HepG2 (cell line): ENCODE measurements around the gene TMEM214. TPM values are rescaled to one million over a fixed set of nuclear protein-coding genes. Genes with fewer than 3 reads are reported as not detected.
A peak's percentile ranks its signal among the peaks of the same experiment; 100 is the strongest.

Source experiments
- ATAC-seq: fragments of 200-7000 bp; cut with Tn5 transposase; 3 replicates; pipeline ENCODE4 v1.9.1; 2020; ENCODE audit warnings: mild to moderate bottlenecking, moderate library complexity
- BruUV-seq: library from RNA; stranded (reverse); fragments of 400-500 nt; replicated peaks from 2 replicates; lab custom pipeline; 2021; lab: Mats Ljungman, UMichigan
- CTCF ChIA-PET: fragments of 300-600 bp; formaldehyde crosslinking; extraction: SDS; loops from one replicate; lab custom pipeline; 2021; ENCODE audit warnings: low total read pairs, inconsistent platforms, low intra/inter-chr PET ratio; lab: Yijun Ruan, JAX
- POLR2A ChIA-PET: fragments of 350-600 bp; sonication (Branson Sonifier 250); formaldehyde crosslinking; loops from one replicate; lab custom pipeline; 2020; ENCODE audit warnings: antibody characterized with exemption, inconsistent platforms; lab: Yijun Ruan, JAX
- DNase-seq: peaks from one replicate; pipeline ENCODE4 v3.0.0-alpha.2; 2015; ENCODE audit warnings: low spot score
- FAIRE-seq: peaks from 3 replicates; lab custom pipeline; 2011; peaks lifted over from hg19 to GRCh38; lab: Jason Lieb, UNC
- H2AFZ ChIP-seq: one replicate; pipeline ENCODE4 v1.6.1; 2011; ENCODE audit warnings: low read length, inconsistent platforms
- H3K27ac ChIP-seq: fragments of 300-600 bp; 3 replicates; pipeline ENCODE4 v1.8.0; 2011; ENCODE audit warnings: mixed run types, mild to moderate bottlenecking, mixed read lengths, low read length, inconsistent platforms; ENCODE audit not compliant: insufficient read depth; ENCODE audit errors: extremely low read length
- H3K27me3 ChIP-seq, 2 experiments: fragments of 200-600 bp in 1 of 2; 2 replicates in 1 of 2; 3 replicates in 1 of 2; pipeline versions ENCODE4 v1.6.0 to v1.8.0; 2011; ENCODE audit warnings: low read length in 2 of 2, mild to moderate bottlenecking in 2 of 2, moderate library complexity in 2 of 2, inconsistent platforms in 1 of 2; ENCODE audit not compliant: insufficient read depth in 2 of 2, control insufficient read depth in 1 of 2
- H3K36me3 ChIP-seq, 2 experiments: fragments of 200-600 bp in 1 of 2; replicated peaks in 1 of 2; 2 replicates in 1 of 2; 3 replicates in 1 of 2; pipeline versions ENCODE4 v1.5.1 to v1.8.0; 2011; ENCODE audit warnings: low read length in 2 of 2, inconsistent platforms in 1 of 2; ENCODE audit not compliant: insufficient read depth in 2 of 2, control insufficient read depth in 1 of 2
- H3K4me1 ChIP-seq: 2 replicates; pipeline ENCODE4 v1.5.1; 2012; ENCODE audit warnings: low read length, inconsistent platforms; ENCODE audit not compliant: insufficient read depth
- H3K4me2 ChIP-seq: 2 replicates; pipeline ENCODE4 v1.6.0; 2011; ENCODE audit warnings: low read depth, low read length, inconsistent platforms
- H3K4me3 ChIP-seq, 3 experiments: fragments of 200-600 bp in 1 of 3; sonication (generic), shearing (Covaris generic) in 1 of 3; replicated peaks in 1 of 3; 2 replicates each; pipeline ENCODE4 v1.5.1; 2011 to 2016; ENCODE audit warnings: low read length in 3 of 3, inconsistent platforms in 2 of 3, low read depth in 2 of 3, mild to moderate bottlenecking in 2 of 3, control low read depth in 1 of 3, mixed read lengths in 1 of 3; ENCODE audit not compliant: insufficient read depth in 1 of 3
- H3K79me2 ChIP-seq: one replicate; pipeline ENCODE4 v1.6.1; 2011; ENCODE audit warnings: low read length, inconsistent platforms; ENCODE audit not compliant: insufficient read depth
- H3K9ac ChIP-seq: 2 replicates; pipeline ENCODE4 v1.6.0; 2011; ENCODE audit warnings: mild to moderate bottlenecking, low read depth, low read length, inconsistent platforms; ENCODE audit not compliant: insufficient read depth
- H3K9me3 ChIP-seq: 2 replicates; pipeline ENCODE4 v1.5.1; 2012; ENCODE audit warnings: mild to moderate bottlenecking, low read length
- H4K20me1 ChIP-seq: 2 replicates; pipeline ENCODE4 v1.6.0; 2011; ENCODE audit warnings: inconsistent platforms, mild to moderate bottlenecking, low read length, moderate library complexity; ENCODE audit not compliant: insufficient read depth
- ARHGAP35 ChIP-seq: sonication (generic); formaldehyde crosslinking; IDR thresholded peaks from 2 replicates; pipeline ENCODE4 v1.9.0; 2022; ENCODE audit warnings: mild to moderate bottlenecking, inconsistent platforms, moderate library complexity, missing genetic modification reagents, borderline replicate concordance
- HNF4G ChIP-seq, 2 experiments: sonication (generic) in 1 of 2; formaldehyde crosslinking in 1 of 2; IDR thresholded peaks; 2 replicates each; pipeline versions ENCODE4 v1.4.0 to v1.6.1; 2011 to 2020; ENCODE audit warnings: borderline replicate concordance in 2 of 2, low read depth in 2 of 2, mild to moderate bottlenecking in 2 of 2, low read length in 1 of 2, missing genetic modification reagents in 1 of 2, moderate library complexity in 1 of 2
- NFIB ChIP-seq: sonication (generic); formaldehyde crosslinking; IDR thresholded peaks from 2 replicates; pipeline ENCODE4 v1.9.0; 2021; ENCODE audit warnings: missing genetic modification reagents, mild to moderate bottlenecking, borderline replicate concordance
- NR2F1 ChIP-seq, 2 experiments: fragments of 450-650 bp in 1 of 2; formaldehyde crosslinking in 1 of 2; IDR thresholded peaks; 2 replicates each; pipeline versions ENCODE4 v1.5.0 to v1.6.1; 2016 to 2020; ENCODE audit warnings: mild to moderate bottlenecking in 1 of 2, missing compliant biosample characterization in 1 of 2, missing genetic modification reagents in 1 of 2, moderate library complexity in 1 of 2
- ZBTB7A ChIP-seq: sonication (generic); formaldehyde crosslinking; IDR thresholded peaks from 2 replicates; pipeline ENCODE4 v1.8.0; 2022; ENCODE audit warnings: mild to moderate bottlenecking, missing genetic modification reagents
- WGBS: methylation state at CpG from one replicate; pipeline ENCODE4 v1.1.6; 2017; ENCODE audit warnings: low lambda C conversion rate; 5-methylcytosine and 5-hydroxymethylcytosine counted together
- in situ Hi-C: cut with HindIII; loops from 2 replicates; pipeline ENCODE4 v1.10.0; 2017; ENCODE audit warnings: low pct_unique_long_range_greater_than_20kb; ENCODE audit not compliant: extremely low pct_ligation_motif_present
- intact Hi-C: fragments of 100-400 bp; cut with micrococcal nuclease; formaldehyde crosslinking; loops from one replicate; pipeline ENCODE4 v1.10.0; 2022; ENCODE audit not compliant: unreplicated experiment
- polyA plus RNA-seq, 8 experiments: library from polyadenylated mRNA; depleted of rRNA in 3 of 8; stranded (reverse) in 7 of 8; unstranded in 1 of 8; fragments of >200 nt; fragmentation: Illumina TruSeq in 4 of 8; extraction: Trizol in 4 of 8; gene quantifications; 2 replicates each; pipeline versions ENCODE4 v1.2.1 to v1.2.3, GENCODE V29; 2011 to 2016; ENCODE audit warnings: low read depth in 4 of 8, missing spikeins in 1 of 8, mixed read lengths in 1 of 8; ENCODE audit not compliant: insufficient read depth in 1 of 8
- total RNA-seq, 5 experiments: library from RNA; depleted of rRNA; stranded (reverse); fragments of >200 nt; fragmentation: Illumina TruSeq; extraction: Trizol; gene quantifications; 2 replicates each; pipeline ENCODE4 v1.2.3, GENCODE V29; 2016; ENCODE audit warnings: low read depth in 1 of 5
- TF ChIP-seq, protein P1 (sequence below): sonication (generic); formaldehyde crosslinking; IDR thresholded peaks from 2 replicates; pipeline ENCODE4 v1.5.0; 2020; ENCODE audit warnings: missing genetic modification reagents, mild to moderate bottlenecking, borderline replicate concordance

The TMEM214 gene
- total and polyA plus RNA-seq, 2 of the 13 experiments (the other 11 are each of a cell fraction or from before 2014, with no cell fraction given) = 58.3 to 132 TPM

DNA sequence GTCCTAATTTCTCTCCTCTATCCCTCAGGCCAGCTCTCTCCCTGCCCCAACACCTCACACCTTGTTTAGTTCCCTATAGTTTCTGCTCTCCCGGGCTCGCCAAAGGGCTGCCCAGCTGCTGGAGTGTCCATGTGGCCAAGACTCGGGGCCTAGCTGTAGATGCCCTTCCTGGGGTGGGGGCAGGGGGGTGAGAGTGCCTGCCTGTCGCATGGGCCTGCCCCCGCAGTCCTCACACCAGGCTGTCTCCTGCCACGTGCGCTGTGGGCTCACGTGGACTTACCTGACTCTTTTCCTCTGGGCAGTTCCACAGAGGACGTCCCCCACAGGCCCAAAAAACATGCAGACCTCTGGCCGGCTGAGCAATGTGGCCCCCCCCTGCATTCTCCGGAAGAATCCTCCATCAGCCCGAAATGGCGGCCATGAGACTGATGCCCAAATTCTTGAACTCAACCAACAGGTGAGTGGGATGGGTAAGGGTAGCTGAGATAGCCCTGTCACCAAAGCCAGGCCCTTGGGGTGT is 7.4 kb upstream of the TMEM214 start:
- Histone ChIP-seq H3K9ac (no peak overlapping the region), H3K27me3 (no peaks in the 10 kb centered on the region), H3K27ac (no peak overlapping the region), H3K9me3 (no peaks in the 10 kb centered on the region), H3K4me3 (no peak overlapping the region), H3K79me2 (peaks cover under 1% of the 10 kb centered on the region), H3K36me3 (peaks cover 3 to 20% of the 10 kb centered on the region in 2 experiments; a peak in 4 of 5 replicates), H3K4me1 (peaks cover 33% of the 10 kb centered on the region), H2AFZ (no peak overlapping the region), H4K20me1 (no peaks in the 10 kb centered on the region), H3K4me2 (no peak overlapping the region)
- DNase-seq (no peak), FAIRE-seq (no peak), ATAC-seq (no peak)
- in situ Hi-C loops = no loop called here
- BruUV-seq = no TSS peak
- WGBS = 95% methylated on average over 11 of the region's 13 CpGs
- intact Hi-C loops = no loop called here
- ChIA-PET CTCF (no interaction called here), POLR2A (no interaction called here)
- TF ChIP-seq NFIB (CRISPR knock-in tag) (peak; percentile 23; the same call in 1 of the 2 replicates), HNF4G (IDR thresholded peaks at IDR 0.05; ENCODE audit: borderline replicate concordance, low read depth, low read length) (no peak), HNF4G (CRISPR knock-in tag; IDR thresholded peaks at IDR 0.05; ENCODE audit: borderline replicate concordance, low read depth) (no peak), ARHGAP35 (CRISPR knock-in tag) (no peak), NR2F1 (CRISPR knock-in tag; IDR thresholded peaks at IDR 0.05) (no peak)

DNA sequence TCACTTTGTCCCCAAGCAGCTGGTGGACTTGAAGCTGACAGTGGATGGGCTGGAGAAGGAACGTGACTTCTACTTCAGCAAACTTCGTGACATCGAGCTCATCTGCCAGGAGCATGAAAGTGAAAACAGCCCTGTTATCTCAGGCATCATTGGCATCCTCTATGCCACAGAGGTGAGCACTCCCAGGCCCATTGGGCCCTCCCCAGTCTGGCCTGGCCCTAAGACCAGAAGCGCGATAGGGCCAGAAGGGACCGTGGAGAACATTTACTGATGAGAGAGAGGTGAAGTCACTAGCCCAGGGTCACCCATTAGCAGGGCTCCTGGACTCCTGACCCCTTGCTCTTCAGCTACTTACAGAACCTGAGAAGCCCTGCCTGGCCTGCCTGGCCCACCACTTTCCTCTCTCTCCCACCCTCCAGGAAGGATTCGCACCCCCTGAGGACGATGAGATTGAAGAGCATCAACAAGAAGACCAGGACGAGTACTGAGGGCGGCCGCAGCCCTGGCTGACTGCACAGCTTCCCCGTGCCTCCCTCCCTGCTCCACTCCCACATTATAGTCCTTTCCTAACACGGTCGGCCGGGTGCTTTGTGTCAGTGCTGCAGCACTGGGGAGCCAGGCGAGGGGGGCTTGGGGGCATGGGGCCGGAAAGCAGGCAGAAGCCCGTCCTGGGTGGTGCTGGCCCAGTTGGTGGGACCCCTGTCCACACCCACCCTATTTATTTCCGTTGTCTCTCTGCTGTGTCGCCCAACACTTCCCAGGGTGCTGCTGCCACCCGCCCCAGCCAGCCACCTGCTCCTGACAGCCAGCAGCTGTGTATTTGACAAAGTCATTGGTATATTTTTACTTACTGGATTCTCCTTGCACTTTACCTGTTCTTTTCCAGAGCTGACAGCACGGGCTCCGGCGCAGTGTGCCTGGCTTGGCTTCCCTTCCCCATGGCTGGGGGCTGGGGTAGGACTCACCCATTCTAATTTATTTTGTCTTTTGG is 6.6 kb upstream of the TMEM214 start:
- intact Hi-C loops = no loop called here
- H2AFZ ChIP-seq = no peak overlapping the region
- peak; percentile 33; the same call in 1 of the 2 replicates for TF ChIP-seq ZBTB7A (CRISPR knock-in tag)
- TF ChIP-seq, protein P1, sequence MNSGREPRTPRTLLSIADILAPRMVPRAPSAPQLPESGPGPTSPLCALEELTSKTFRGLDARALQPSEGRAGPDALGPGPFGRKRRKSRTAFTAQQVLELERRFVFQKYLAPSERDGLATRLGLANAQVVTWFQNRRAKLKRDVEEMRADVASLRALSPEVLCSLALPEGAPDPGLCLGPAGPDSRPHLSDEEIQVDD = no peak
- H3K4me1 ChIP-seq = peaks cover 33% of the 10 kb centered on the region
- CTCF ChIA-PET = no interaction called here
- POLR2A ChIA-PET = no interaction called here
- H3K9me3 ChIP-seq = no peaks in the 10 kb centered on the region
- H3K36me3 ChIP-seq = peaks cover 3 to 20% of the 10 kb centered on the region in 2 experiments; a peak in 4 of 5 replicates
- BruUV-seq = no TSS peak
- 96% methylated on average over 24 of the region's 24 CpGs for WGBS
- in situ Hi-C loops = no loop called here
- no peak overlapping the region for H3K4me2 ChIP-seq
- no peak overlapping the region for H3K27ac ChIP-seq
- no peak for FAIRE-seq
- no peak overlapping the region for H3K9ac ChIP-seq
- H3K79me2 ChIP-seq = peaks cover 3% of the 10 kb centered on the region
- no peak for DNase-seq
- ATAC-seq = no peak
- H3K27me3 ChIP-seq = no peaks in the 10 kb centered on the region
- no peaks in the 10 kb centered on the region for H4K20me1 ChIP-seq
- no peak overlapping the region for H3K4me3 ChIP-seq
